Measurements from ENCODE around the gene FOXP1.

DNA sequence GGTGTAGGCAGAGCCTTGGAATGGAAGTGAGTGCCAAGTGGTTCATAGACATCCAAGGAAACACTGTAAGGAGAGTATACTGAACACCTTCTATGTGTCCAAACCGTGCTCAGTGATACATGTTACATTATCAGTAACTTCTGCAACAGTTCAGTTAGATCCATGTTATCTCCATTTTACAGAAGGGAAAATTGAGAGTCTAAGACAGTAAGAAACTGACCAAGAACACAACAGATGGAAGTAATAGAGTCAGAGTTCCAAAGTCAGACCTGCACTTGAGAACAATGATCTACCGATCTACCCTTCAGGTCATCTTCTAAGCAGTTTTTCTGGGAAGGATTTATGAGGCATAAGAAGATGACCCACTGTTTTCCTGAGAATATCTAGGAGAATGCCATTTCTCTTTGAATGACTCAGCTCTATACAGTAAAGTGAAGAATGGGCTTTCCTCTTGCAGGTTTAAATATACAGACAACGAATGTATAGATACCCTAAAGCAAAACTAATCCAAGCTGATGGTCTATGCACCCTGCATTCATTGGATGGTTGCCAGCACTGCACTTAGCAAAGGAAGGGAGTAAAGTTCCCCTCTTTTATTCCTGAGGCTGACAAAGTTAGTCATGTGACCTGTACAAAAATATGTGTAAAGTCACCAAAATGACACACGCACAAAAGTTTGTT lies 667.0 kb downstream of the FOXP1 start:
- TF ChIP-seq CTCF (IDR thresholded peaks at IDR 0.05) (no peak), POLR2A (IDR thresholded peaks at IDR 0.05) (no peak)

Data from adrenal gland (tissue), 5 donors.